ENCODE measurements around the gene ZNF892.
A peak's percentile ranks its signal among the peaks of the same experiment; 100 is the strongest.

ZNF892 gene

GRCh38 chr2:95207111-95207961 lies at the start of gene ZNF892:
TSS of gene ZNF892 (plus strand) at chr2:95207521. CDS start at chr2:95207816, 295 bp downstream.
- Histone ChIP-seq H2AFZ (ENCODE audit: low read length) (peak within 1 kb of the TSS; percentile 98), H3K4me1 (ENCODE audit: insufficient read depth, low read length, poor library complexity, severe bottlenecking) (peaks cover 38% of the 10 kb centered on the region), H3K36me3 (ENCODE audit: insufficient read depth, low read length) (peaks cover 13% of the 10 kb centered on the region), H3F3A (ENCODE audit: low read depth) (no peaks in the 10 kb centered on the region), H3K9ac (ENCODE audit: low read depth, low read length, poor library complexity, severe bottlenecking) (peak within 1 kb of the TSS; percentile 87), H3K4me2 (ENCODE audit: low read depth, low read length, poor library complexity, severe bottlenecking) (peak within 1 kb of the TSS; percentile 82), H3K27me3 (ENCODE audit: insufficient read depth, low read length, poor library complexity, severe bottlenecking) (no peaks in the 10 kb centered on the region), H3K79me2 (ENCODE audit: insufficient read depth, low read length) (peaks cover 8% of the 10 kb centered on the region; the same call in 1 of the 2 replicates), H3K9me3 (ENCODE audit: insufficient read depth, low read depth, low read length) (peaks cover 6% of the 10 kb centered on the region; the same call in 1 of the 2 replicates), H3K4me3 (ENCODE audit: low read length, poor library complexity, severe bottlenecking) (peak within 1 kb of the TSS; percentile 97), H4K20me1 (ENCODE audit: insufficient read depth, low read length, poor library complexity, severe bottlenecking) (no peaks in the 10 kb centered on the region), H3K9me2 (replicated peaks; ENCODE audit: low read depth, low read length) (no peaks in the 10 kb centered on the region)
- TF ChIP-seq EZH2phosphoT487 (IDR thresholded peaks at IDR 0.05; ENCODE audit: borderline replicate concordance) = no peak
- TF ChIP-seq, protein P1, sequence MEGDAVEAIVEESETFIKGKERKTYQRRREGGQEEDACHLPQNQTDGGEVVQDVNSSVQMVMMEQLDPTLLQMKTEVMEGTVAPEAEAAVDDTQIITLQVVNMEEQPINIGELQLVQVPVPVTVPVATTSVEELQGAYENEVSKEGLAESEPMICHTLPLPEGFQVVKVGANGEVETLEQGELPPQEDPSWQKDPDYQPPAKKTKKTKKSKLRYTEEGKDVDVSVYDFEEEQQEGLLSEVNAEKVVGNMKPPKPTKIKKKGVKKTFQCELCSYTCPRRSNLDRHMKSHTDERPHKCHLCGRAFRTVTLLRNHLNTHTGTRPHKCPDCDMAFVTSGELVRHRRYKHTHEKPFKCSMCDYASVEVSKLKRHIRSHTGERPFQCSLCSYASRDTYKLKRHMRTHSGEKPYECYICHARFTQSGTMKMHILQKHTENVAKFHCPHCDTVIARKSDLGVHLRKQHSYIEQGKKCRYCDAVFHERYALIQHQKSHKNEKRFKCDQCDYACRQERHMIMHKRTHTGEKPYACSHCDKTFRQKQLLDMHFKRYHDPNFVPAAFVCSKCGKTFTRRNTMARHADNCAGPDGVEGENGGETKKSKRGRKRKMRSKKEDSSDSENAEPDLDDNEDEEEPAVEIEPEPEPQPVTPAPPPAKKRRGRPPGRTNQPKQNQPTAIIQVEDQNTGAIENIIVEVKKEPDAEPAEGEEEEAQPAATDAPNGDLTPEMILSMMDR (conservative IDR thresholded peaks at IDR 0.05; ENCODE audit: low read length) = peak; percentile 37

- Histone ChIP-seq H4K20me1 (ENCODE audit: insufficient read depth, low read length, poor library complexity, severe bottlenecking) (no peaks in the 10 kb centered on the region), H3K79me2 (ENCODE audit: insufficient read depth, low read length) (no peaks in the 10 kb centered on the region), H3K27me3 (ENCODE audit: insufficient read depth, low read length, poor library complexity, severe bottlenecking) (no peaks in the 10 kb centered on the region), H3K9me3 (ENCODE audit: insufficient read depth, low read depth, low read length) (no peaks in the 10 kb centered on the region), H3K4me3 (ENCODE audit: low read length, poor library complexity, severe bottlenecking) (peak overlapping the region; percentile 76), H3F3A (ENCODE audit: low read depth) (no peaks in the 10 kb centered on the region), H2AFZ (ENCODE audit: low read length) (no peak overlapping the region; the same call in 1 of the 2 replicates), H3K4me2 (ENCODE audit: low read depth, low read length, poor library complexity, severe bottlenecking) (peak overlapping the region; percentile 83), H3K36me3 (ENCODE audit: insufficient read depth, low read length) (no peaks in the 10 kb centered on the region), H3K4me1 (ENCODE audit: insufficient read depth, low read length, poor library complexity, severe bottlenecking) (peaks cover 11% of the 10 kb centered on the region), H3K9me2 (replicated peaks; ENCODE audit: low read depth, low read length) (no peaks in the 10 kb centered on the region), H3K9ac (ENCODE audit: low read depth, low read length, poor library complexity, severe bottlenecking) (no peak overlapping the region)
- TF ChIP-seq, protein P1 (conservative IDR thresholded peaks at IDR 0.05; ENCODE audit: low read length) = no peak
- no peak for TF ChIP-seq EZH2phosphoT487 (IDR thresholded peaks at IDR 0.05; ENCODE audit: borderline replicate concordance)
These were observed 48.9 kb upstream of the ZNF892 start for GRCh38 chr2:95158441-95158840.

GRCh38 chr2:95158891-95159619 lies 48.3 kb upstream of the ZNF892 start:
- Histone ChIP-seq H3K9me3 (ENCODE audit: insufficient read depth, low read depth, low read length) (no peaks in the 10 kb centered on the region), H3K9ac (ENCODE audit: low read depth, low read length, poor library complexity, severe bottlenecking) (peak overlapping the region; percentile 74), H3F3A (ENCODE audit: low read depth) (no peaks in the 10 kb centered on the region), H3K4me3 (ENCODE audit: low read length, poor library complexity, severe bottlenecking) (peak overlapping the region; percentile 76), H3K36me3 (ENCODE audit: insufficient read depth, low read length) (no peaks in the 10 kb centered on the region), H3K4me1 (ENCODE audit: insufficient read depth, low read length, poor library complexity, severe bottlenecking) (peaks cover 15% of the 10 kb centered on the region), H3K79me2 (ENCODE audit: insufficient read depth, low read length) (peaks cover 5% of the 10 kb centered on the region; the same call in 1 of the 2 replicates), H3K27me3 (ENCODE audit: insufficient read depth, low read length, poor library complexity, severe bottlenecking) (no peaks in the 10 kb centered on the region), H2AFZ (ENCODE audit: low read length) (peak overlapping the region; percentile 89; the same call in 1 of the 2 replicates), H3K4me2 (ENCODE audit: low read depth, low read length, poor library complexity, severe bottlenecking) (peak overlapping the region; percentile 83), H4K20me1 (ENCODE audit: insufficient read depth, low read length, poor library complexity, severe bottlenecking) (no peaks in the 10 kb centered on the region), H3K9me2 (replicated peaks; ENCODE audit: low read depth, low read length) (no peaks in the 10 kb centered on the region)
- TF ChIP-seq, protein P1 (conservative IDR thresholded peaks at IDR 0.05; ENCODE audit: low read length) = no peak
- no peak for TF ChIP-seq EZH2phosphoT487 (IDR thresholded peaks at IDR 0.05; ENCODE audit: borderline replicate concordance)

Data from Loucy (cell line).